ENCODE results near the gene BNC2. TPM values are rescaled to one million over a fixed set of nuclear protein-coding genes. Genes with fewer than 3 reads are reported as not detected.
"Not testable (repeated sequence)": the region's sequence is repeated elsewhere in the genome, so short reads cannot be mapped to it uniquely, and the experiment has no call there.

Gene BNC2
- total RNA-seq, 1 experiment from 2014 or later: 3.1 TPM

GRCh38 chr9:16542290-16542689 is 328.2 kb downstream of the BNC2 start:
- in situ Hi-C loops (cut with HindIII; ENCODE audit: low sequenced_read_pairs): no loop called here
- DNase-seq (ENCODE audit: low spot score): no peak

DNA sequence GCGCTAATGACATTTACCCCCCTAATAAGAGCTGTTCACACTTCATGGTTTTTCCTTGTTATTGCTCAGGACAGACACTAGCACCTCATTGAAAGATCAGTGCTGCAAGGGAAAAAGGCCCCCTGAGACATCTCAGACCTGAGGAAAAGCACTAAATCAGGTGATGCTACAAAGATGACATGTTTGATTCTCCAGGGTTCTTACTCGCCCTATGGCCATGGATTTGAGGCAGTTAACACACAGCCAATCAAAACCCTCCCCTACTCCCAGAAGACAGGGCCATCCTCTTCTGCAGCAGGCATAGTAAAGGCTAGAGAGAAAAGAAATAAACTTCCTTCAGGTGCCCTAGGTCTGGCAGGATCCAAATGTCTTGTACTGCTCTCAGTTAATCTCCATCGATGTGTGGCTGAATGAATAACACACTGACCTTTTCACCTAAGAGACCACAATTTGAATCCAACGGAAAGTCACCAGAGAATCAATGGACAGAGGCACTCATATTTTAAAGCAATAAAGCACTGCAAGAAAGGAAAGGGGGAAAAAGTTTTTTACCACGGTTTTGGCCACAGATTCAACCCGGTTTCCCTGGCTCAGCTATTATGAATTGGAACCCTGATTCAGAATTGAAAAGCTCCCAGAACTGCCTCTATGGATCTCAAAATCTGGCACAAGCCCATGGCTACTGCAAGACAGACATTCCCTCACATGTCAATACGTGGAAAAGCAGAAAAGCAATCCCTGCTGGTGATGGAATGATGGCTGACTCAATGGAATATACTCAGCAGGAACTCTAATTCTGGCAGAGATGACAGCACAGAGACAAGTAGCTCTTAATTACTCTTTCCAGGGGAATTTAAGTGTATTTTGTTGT is 329.5 kb downstream of the BNC2 start:
- no peak for DNase-seq (ENCODE audit: low spot score)
- in situ Hi-C loops (cut with HindIII; ENCODE audit: low sequenced_read_pairs): no loop called here

DNA sequence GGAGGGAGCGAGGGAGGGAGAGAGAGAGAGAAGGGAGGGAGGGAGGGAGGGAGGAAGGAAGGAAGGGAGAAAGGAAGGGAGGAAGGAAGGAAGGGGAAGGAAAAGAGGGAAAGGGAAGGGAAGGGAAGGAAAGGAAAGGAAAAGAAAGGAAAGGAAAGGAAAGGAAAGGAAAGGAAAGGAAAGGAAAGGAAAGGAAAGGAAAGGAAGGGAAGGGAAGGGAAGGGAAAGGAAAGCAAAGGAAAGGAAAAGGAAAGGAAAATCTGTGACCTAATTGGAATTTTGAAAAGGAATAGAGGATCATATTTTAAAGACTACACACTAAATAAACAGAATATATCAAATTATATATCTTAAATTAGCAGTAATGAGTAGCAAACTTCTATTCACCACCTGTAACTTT is 330.8 kb downstream of the BNC2 start:
- DNase-seq (ENCODE audit: low spot score); in situ Hi-C loops (cut with HindIII; ENCODE audit: low sequenced_read_pairs): not testable (repeated sequence)

DNA sequence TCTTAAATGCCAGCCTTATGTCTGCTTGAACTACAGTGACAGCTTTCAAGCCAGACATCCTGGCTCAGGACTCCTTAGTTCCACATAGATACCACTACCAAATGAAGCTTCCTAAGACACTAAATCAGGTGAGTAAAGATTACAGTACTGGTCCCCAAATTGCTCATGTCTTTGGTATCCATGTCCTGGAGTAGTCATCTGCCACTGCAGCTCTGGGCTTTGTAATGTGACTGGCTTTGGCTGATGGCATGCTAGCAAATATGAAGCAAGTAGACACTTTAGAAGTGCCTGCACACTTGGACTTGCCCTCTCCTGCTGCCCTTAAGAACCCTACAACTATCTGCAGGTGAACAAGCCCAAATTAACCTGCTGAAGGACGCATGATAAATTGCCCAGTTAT is 334.9 kb downstream of the BNC2 start:
- DNase-seq (ENCODE audit: low spot score): no peak
- in situ Hi-C loops (cut with HindIII; ENCODE audit: low sequenced_read_pairs): no loop called here

- in situ Hi-C loops (cut with HindIII; ENCODE audit: low sequenced_read_pairs): no loop called here
- no peak for DNase-seq (ENCODE audit: low spot score)
Measured at GRCh38 chr9:16532681-16533450, 337.6 kb downstream of the BNC2 start.

GRCh38 chr9:16532272-16532671 is 338.2 kb downstream of the BNC2 start:
- no peak for DNase-seq (ENCODE audit: low spot score)
- in situ Hi-C loops (cut with HindIII; ENCODE audit: low sequenced_read_pairs): no loop called here

DNA sequence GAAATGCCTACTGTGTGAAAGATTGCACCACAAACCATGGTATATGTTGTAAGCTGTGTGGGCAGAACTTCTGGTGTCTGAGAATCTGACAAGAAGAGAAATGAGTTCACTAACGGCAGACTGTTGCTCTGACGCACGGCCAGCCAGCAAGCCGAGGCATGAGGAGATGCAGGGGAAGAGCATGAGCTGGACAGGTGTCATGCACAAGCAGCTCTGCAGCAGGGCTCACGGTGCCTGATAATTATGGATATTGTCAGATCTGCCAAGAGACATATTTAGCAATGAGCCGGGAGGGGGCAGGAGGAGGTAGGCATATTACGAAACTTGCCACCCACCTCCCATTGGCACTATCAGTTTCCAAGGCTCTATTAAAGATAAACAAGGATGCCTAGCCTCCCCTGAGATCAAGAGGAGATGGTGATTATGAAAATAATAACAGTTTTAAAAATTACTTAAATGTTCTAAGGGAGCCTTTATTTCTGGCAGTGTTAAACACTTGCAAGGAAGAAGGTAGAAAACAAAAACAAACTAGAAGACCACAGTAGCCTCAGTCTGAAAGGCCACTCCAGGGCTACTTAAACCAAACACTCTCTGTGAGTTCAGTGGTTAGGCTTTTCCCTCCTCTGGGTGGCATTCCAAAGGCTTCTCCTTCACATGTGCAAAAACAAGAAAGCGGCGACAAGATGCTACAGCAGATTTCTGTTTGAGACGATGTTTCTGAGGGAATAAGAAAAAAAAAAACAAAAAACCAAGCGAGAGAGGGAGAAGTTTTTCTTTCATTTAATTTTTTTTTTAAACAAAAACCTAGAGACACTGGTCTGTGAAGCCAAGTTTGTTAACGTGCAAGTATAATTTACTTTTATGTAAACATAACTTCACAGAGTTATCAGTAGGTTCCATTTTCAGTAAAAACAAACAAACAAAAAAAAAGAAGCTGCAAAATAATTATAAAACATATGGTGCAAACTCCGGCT is 339.5 kb downstream of the BNC2 start:
- in situ Hi-C loops (cut with HindIII; ENCODE audit: low sequenced_read_pairs): no loop called here
- DNase-seq (ENCODE audit: low spot score): peak; percentile 11

- in situ Hi-C loops (cut with HindIII; ENCODE audit: low sequenced_read_pairs): no loop called here
- no peak for DNase-seq (ENCODE audit: low spot score)
Measured at GRCh38 chr9:16527573-16527972, 342.9 kb downstream of the BNC2 start.

DNA sequence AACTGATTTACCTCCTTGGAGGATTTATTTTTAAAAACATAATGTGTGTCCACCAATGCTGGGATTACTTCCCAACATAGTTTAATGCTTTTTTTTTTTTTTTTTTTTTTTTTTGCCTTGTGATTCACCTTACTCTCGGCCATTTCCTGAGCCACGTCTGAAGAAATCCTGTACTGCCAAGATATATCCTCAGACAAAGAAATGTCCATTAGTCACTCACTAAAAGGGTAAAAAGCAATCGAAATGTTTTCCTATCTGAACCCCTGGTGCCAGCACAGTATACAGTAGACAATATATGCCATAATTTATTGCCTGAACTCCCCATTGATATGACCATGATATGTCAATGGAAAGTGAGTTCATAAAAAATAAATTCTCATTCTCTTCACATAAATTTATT is 344.1 kb downstream of the BNC2 start:
- DNase-seq (ENCODE audit: low spot score): no peak
- in situ Hi-C loops (cut with HindIII; ENCODE audit: low sequenced_read_pairs): no loop called here

GRCh38 chr9:16524823-16525222 is 345.6 kb downstream of the BNC2 start:
- no peak for DNase-seq (ENCODE audit: low spot score)
- in situ Hi-C loops (cut with HindIII; ENCODE audit: low sequenced_read_pairs): no loop called here

- no peak for DNase-seq (ENCODE audit: low spot score)
- in situ Hi-C loops (cut with HindIII; ENCODE audit: low sequenced_read_pairs): no loop called here
Measured at GRCh38 chr9:16524078-16524477, 346.4 kb downstream of the BNC2 start.

GRCh38 chr9:16521868-16522411 is 348.5 kb downstream of the BNC2 start:
- in situ Hi-C loops (cut with HindIII; ENCODE audit: low sequenced_read_pairs): no loop called here
- DNase-seq (ENCODE audit: low spot score): no peak

GRCh38 chr9:16519001-16519400 is 351.5 kb downstream of the BNC2 start:
- DNase-seq (ENCODE audit: low spot score): no peak
- in situ Hi-C loops (cut with HindIII; ENCODE audit: low sequenced_read_pairs): no loop called here

- DNase-seq (ENCODE audit: low spot score): no peak
- in situ Hi-C loops (cut with HindIII; ENCODE audit: low sequenced_read_pairs): no loop called here
Measured at GRCh38 chr9:16516891-16517290, 353.6 kb downstream of the BNC2 start.

- peak; percentile 15 for DNase-seq (ENCODE audit: low spot score)
Measured at GRCh38 chr9:16515879-16516301, 354.6 kb downstream of the BNC2 start.

DNA sequence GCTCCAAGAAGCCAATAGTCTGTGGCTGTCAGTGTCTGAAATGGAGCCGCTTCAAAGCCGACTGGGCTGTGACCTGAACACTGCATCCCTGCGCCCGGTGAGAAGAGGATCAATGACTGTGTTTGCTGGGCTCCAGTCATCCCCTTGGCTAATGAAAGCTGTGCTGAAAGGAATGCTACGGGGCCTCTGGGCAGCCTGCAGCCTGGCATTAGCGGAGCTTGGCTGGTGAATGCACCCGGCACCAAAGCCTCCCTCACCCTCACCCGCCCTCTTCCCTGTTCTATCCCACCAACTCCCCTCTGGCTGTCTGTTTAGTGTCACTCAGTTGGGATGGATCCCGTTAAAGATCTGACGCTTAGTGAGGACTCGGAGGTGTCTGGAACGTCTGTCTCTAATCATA is 355.3 kb downstream of the BNC2 start:
- in situ Hi-C loops (cut with HindIII; ENCODE audit: low sequenced_read_pairs): no loop called here
- no peak for DNase-seq (ENCODE audit: low spot score)

More at GRCh38 chr9:16515879-16516301, 354.6 kb downstream of the BNC2 start:
- in situ Hi-C loops (cut with HindIII; ENCODE audit: low sequenced_read_pairs): no loop called here

DNA sequence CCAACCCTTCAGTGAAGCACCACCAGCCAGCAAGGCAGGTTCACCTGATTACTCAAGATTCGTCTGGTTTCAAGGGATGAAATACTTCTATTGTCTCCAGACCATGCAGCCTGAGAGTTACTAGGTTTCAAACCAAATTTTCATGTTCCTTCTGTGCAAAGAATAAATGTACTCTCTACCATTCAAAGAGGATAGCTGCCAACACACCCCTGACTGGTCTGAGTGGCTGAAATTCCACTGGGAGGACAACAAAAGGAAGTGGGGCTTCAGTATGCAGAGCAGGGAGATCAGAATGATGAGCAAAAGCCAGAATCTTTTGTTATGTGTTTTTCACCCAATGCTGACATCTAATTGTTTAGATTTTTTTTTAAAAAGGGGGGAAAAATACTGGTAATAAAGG is 356.3 kb downstream of the BNC2 start:
- in situ Hi-C loops (cut with HindIII; ENCODE audit: low sequenced_read_pairs): no loop called here
- no peak for DNase-seq (ENCODE audit: low spot score)

- in situ Hi-C loops (cut with HindIII; ENCODE audit: low sequenced_read_pairs): no loop called here
- no peak for DNase-seq (ENCODE audit: low spot score)
Measured at GRCh38 chr9:16512281-16512680, 358.2 kb downstream of the BNC2 start.

- in situ Hi-C loops (cut with HindIII; ENCODE audit: low sequenced_read_pairs): no loop called here
- DNase-seq (ENCODE audit: low spot score): no peak
Measured at GRCh38 chr9:16510482-16510881, 360.0 kb downstream of the BNC2 start.

Measured in G401 (cell line).